ENCODE results near the gene HDAC11. TPM values are rescaled to one million over a fixed set of nuclear protein-coding genes. Genes with fewer than 3 reads are reported as not detected.
A peak's percentile ranks its signal among the peaks of the same experiment; 100 is the strongest.
"Not testable (repeated sequence)": the region's sequence is repeated elsewhere in the genome, so short reads cannot be mapped to it uniquely, and the experiment has no call there.

Gene HDAC11
- total RNA-seq, 1 experiment from 2014 or later = 11.8 TPM

GRCh38 chr3:13483286-13483685, 3.2 kb downstream of the HDAC11 start:
- CTCF ChIA-PET = no interaction called here
- Mint-ChIP-seq H3K4me3 (ENCODE audit: low read depth, unreplicated experiment) (no peak overlapping the region), H3K9me3 (ENCODE audit: low read depth, unreplicated experiment) (no peaks in the 10 kb centered on the region), H3K4me1 (ENCODE audit: low read depth, unreplicated experiment) (peaks cover 19% of the 10 kb centered on the region), H3K27ac (ENCODE audit: unreplicated experiment) (no peak overlapping the region), H3K36me3 (ENCODE audit: insufficient read depth, unreplicated experiment) (peaks cover 20% of the 10 kb centered on the region), H3K27me3 (ENCODE audit: unreplicated experiment) (no peaks in the 10 kb centered on the region)
- no TSS peak for BruUV-seq (replicated peaks)
- no peak for TF ChIP-seq CTCF (IDR thresholded peaks at IDR 0.05; ENCODE audit: unreplicated experiment)
- DNase-seq = no peak
- intact Hi-C loops (cut with micrococcal nuclease; ENCODE audit: unreplicated experiment) = no loop called here

- Mint-ChIP-seq H3K9me3 (ENCODE audit: low read depth, unreplicated experiment) (no peaks in the 10 kb centered on the region), H3K4me3 (ENCODE audit: low read depth, unreplicated experiment) (no peak overlapping the region), H3K27ac (ENCODE audit: unreplicated experiment) (peak overlapping the region; percentile 88), H3K27me3 (ENCODE audit: unreplicated experiment) (no peaks in the 10 kb centered on the region), H3K36me3 (ENCODE audit: insufficient read depth, unreplicated experiment) (peaks cover 20% of the 10 kb centered on the region), H3K4me1 (ENCODE audit: low read depth, unreplicated experiment) (peaks cover 19% of the 10 kb centered on the region)
- no peak for DNase-seq
- BruUV-seq (replicated peaks) = no TSS peak
- intact Hi-C loops (cut with micrococcal nuclease; ENCODE audit: unreplicated experiment) = no loop called here
- TF ChIP-seq CTCF (IDR thresholded peaks at IDR 0.05; ENCODE audit: unreplicated experiment) = no peak
- CTCF ChIA-PET = interaction anchor here (0.7 kb wide), 1 partner anchor 352 kb away, joined by 4 read pairs; no protein-coding TSS in a partner anchor
Observed at GRCh38 chr3:13483988-13484695, 4.0 kb downstream of the HDAC11 start.

GRCh38 chr3:13484851-13485590, 4.9 kb downstream of the HDAC11 start:
- H3K4me3 Mint-ChIP-seq (ENCODE audit: low read depth, unreplicated experiment) = peak overlapping the region; percentile 46
- no peak for TF ChIP-seq CTCF (IDR thresholded peaks at IDR 0.05; ENCODE audit: unreplicated experiment)
- peak overlapping the region; percentile 88 for H3K27ac Mint-ChIP-seq (ENCODE audit: unreplicated experiment)
- no peaks in the 10 kb centered on the region for H3K9me3 Mint-ChIP-seq (ENCODE audit: low read depth, unreplicated experiment)
- no TSS peak for BruUV-seq (replicated peaks)
- peaks cover 11% of the 10 kb centered on the region for H3K36me3 Mint-ChIP-seq (ENCODE audit: insufficient read depth, unreplicated experiment)
- DNase-seq = peak; percentile 91
- intact Hi-C loops (cut with micrococcal nuclease; ENCODE audit: unreplicated experiment) = no loop called here
- peaks cover 19% of the 10 kb centered on the region for H3K4me1 Mint-ChIP-seq (ENCODE audit: low read depth, unreplicated experiment)
- CTCF ChIA-PET = interaction anchor here (0.7 to 1.6 kb wide), 3 partner anchors 11 to 353 kb away, joined by 3 to 4 read pairs (median 4); no protein-coding TSS in a partner anchor
- no peaks in the 10 kb centered on the region for H3K27me3 Mint-ChIP-seq (ENCODE audit: unreplicated experiment)

- H3K9me3 Mint-ChIP-seq (ENCODE audit: low read depth, unreplicated experiment); intact Hi-C loops (cut with micrococcal nuclease; ENCODE audit: unreplicated experiment); H3K27me3 Mint-ChIP-seq (ENCODE audit: unreplicated experiment); DNase-seq; BruUV-seq (replicated peaks): not testable (repeated sequence)
- H3K4me3 Mint-ChIP-seq (ENCODE audit: low read depth, unreplicated experiment) = peak overlapping the region; percentile 46
- H3K27ac Mint-ChIP-seq (ENCODE audit: unreplicated experiment) = peak overlapping the region; percentile 88
- peaks cover 19% of the 10 kb centered on the region for H3K4me1 Mint-ChIP-seq (ENCODE audit: low read depth, unreplicated experiment)
- peaks cover 10% of the 10 kb centered on the region for H3K36me3 Mint-ChIP-seq (ENCODE audit: insufficient read depth, unreplicated experiment)
- CTCF ChIA-PET = interaction anchor here (0.8 to 1.6 kb wide), 2 partner anchors 10 to 162 kb away, joined by 3 to 4 read pairs; no protein-coding TSS in a partner anchor
Observed at GRCh38 chr3:13485630-13486562, 5.8 kb downstream of the HDAC11 start.

Measured in Calu3 (cell line).